Adipose tissue (tissue), 3 donors: Measurements from ENCODE around the gene ELOA. TPM values are rescaled to one million over a fixed set of nuclear protein-coding genes. Genes with fewer than 3 reads are reported as not detected.
A peak's percentile ranks its signal among the peaks of the same experiment; 100 is the strongest.
"Not testable (repeated sequence)": the region's sequence is repeated elsewhere in the genome, so short reads cannot be mapped to it uniquely, and the experiment has no call there.

ENCODE experiments used
- H3K27ac ChIP-seq: one replicate; pipeline ENCODE4 v1.5.1; 2013; ENCODE audit warnings: low read depth, low read length
- WGBS, 3 donors: extraction: QIAGEN DNeasy Blood & Tissue Kit; methylation state at CpG; one replicate each; pipeline ENCODE4 v1.1.7; 2013; 5-methylcytosine and 5-hydroxymethylcytosine counted together
- polyA plus RNA-seq, 3 donors: library from polyadenylated mRNA; stranded (reverse); fragments of 200-250 nt; gene quantifications; one replicate each; pipeline ENCODE4 v1.2.3, GENCODE V29; 2013
- donor health status: healthy with polysubstance abuse.
- donor health status: Bipolar disorder and iron deficiency.
- donor health status: healthy.

The ELOA gene
- polyA plus RNA-seq, 3 donors = 15.7 to 31.1 (median 24.2) TPM

GRCh38 chr1:23732363-23733224, 10.7 kb upstream of the ELOA start:
- no peak overlapping the region for H3K27ac ChIP-seq
- WGBS, 3 donors = 93 to 97% (median 93%) methylated on average over 10 of the region's 10 CpGs

- H3K27ac ChIP-seq = not testable (repeated sequence)
- 93 to 98% (median 97%) methylated on average over 5 of the region's 5 CpGs for WGBS, 3 donors
Measured at GRCh38 chr1:23733281-23733680, 10.0 kb upstream of the ELOA start.

- H3K27ac ChIP-seq = no peak overlapping the region
- WGBS, 3 donors = 93 to 95% (median 95%) methylated on average over 7 of the region's 7 CpGs
Measured at GRCh38 chr1:23736437-23737134, 6.7 kb upstream of the ELOA start.

DNA sequence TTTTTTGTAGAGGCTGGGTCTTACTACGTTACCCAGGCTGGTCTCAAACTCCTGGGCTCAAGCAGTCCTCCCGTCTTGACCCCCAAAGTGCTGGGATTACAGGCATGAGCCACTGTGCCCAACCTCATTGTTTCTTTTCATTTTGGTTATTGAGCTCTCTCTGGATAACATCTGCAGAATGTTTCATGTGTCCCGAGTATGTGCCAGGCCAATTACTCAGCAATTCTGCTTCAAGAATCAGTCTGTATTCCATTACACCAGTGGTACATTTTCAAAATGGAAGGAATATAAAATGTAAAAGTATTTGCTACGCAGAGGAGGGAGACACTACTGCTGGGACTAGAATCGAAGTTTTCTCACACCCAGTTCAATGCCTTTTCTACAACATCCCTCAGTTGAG, 1.7 kb upstream of the ELOA start:
- WGBS, 3 donors = 83 to 89% (median 88%) methylated on average over 5 of the region's 5 CpGs
- H3K27ac ChIP-seq = no peak overlapping the region

DNA sequence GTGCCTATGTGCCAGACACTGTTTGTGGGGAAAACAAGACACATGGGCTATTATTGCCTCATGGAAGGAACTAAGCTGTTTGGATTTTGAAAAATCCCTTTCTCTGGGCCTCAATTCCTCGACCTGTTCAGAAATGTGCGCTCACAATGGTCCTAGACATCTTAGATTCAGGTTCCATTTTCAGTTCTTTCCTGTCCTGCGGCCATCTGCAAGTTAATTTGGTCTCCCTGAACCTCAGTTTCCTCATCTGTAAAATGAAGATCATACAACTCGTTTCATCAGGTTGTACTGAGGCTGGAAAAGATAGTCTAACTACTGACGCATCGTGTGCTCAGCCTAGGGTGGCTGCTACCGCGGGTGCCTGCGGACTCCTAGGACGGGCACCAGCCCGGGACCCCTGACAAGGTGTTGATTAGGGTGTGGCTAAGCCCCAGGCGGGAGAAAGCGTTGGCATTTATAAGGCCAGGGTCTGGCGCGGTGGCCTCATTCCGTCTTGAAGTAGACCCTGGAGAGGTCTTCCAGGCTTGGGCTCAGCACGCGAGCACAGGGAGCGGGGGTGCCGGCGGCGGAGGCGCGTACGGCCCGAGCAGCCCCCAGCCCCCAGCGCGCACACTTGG, 493 bp upstream of the ELOA start:
- H3K27ac ChIP-seq = peak overlapping the region; percentile 15
- WGBS, 3 donors = 8 to 12% (median 9%) methylated on average over 23 to 28 of the region's 28 CpGs

GRCh38 chr1:23745515-23745914, 2.2 kb downstream of the ELOA start:
- 31 to 61% (median 54%) methylated on average over 1 of the region's 1 CpG for WGBS, 3 donors
- H3K27ac ChIP-seq = no peak overlapping the region

DNA sequence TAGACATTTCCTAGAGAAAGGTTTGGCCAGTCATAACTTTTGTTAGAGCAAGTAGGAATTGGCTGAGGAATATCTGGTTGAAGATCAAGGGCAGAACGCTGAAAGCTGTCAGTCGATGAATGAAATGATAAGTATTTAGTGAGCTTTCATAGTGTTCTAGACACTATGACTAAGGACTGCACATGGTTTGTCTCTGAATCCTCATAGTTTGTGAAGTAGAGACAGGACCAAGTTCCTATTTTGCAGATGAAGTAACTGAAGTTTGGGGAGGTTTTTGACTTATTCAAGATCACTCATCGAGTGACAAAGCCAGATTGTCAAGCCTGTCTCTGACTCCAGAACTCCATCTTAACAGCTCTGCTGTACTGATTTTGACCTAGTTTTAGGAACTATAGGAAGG, 4.7 kb downstream of the ELOA start:
- no peak overlapping the region for H3K27ac ChIP-seq
- 43 to 81% (median 80%) methylated on average over 3 of the region's 3 CpGs for WGBS, 3 donors

GRCh38 chr1:23751050-23751814, 8.0 kb downstream of the ELOA start:
- 35 to 72% (median 64%) methylated on average over 11 of the region's 11 CpGs for WGBS, 3 donors
- no peak overlapping the region for H3K27ac ChIP-seq

GRCh38 chr1:23751815-23752200, 8.5 kb downstream of the ELOA start:
- whole genome bisulfite sequencing, 3 donors = 55 to 94% (median 86%) methylated on average over 4 of the region's 4 CpGs
- H3K27ac ChIP-seq = no peak overlapping the region

DNA sequence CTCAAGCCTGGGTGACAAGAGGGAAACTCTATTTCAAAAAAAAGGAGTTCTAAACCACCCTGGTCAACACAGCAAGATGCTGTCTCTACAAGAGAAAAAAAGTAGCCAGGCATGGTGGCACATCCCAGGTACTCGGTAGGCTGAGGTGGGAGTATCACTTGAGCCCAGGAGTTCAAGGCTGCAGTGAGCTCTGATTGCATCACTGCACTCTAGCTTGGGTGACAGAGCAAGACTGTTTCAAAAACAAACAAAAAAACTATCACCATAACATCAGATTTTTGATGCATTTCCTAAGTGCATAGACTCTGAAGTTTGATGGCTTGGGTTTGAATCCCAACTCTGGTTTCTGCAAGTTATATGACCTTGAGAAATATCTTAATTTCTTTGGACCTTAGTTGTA, 9.6 kb downstream of the ELOA start:
- H3K27ac ChIP-seq = no peak overlapping the region
- WGBS, 3 donors = 57 to 94% (median 91%) methylated on average over 1 of the region's 1 CpG

GRCh38 chr1:23756676-23757075, 13.4 kb downstream of the ELOA start:
- no peak overlapping the region for H3K27ac ChIP-seq
- 84 to 96% (median 87%) methylated on average over 3 of the region's 3 CpGs for WGBS, 3 donors

DNA sequence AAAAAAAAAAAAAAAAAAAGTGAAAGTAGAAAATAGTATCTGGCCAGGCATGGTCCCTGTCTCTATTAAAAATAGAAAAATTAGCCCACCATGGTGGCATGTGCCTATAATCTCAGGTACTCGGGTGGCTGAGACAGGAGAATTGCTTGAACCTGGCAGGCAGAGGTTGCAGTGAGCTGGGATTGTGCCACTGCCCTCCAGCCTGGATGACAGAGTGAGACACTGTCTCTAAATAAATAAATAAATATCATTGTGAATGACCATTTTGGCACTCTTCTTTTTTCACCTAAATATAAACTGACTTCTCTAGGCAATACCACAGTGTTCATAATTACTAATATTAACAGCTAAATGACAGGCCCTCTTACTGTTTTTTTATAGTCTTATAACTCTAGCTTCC, 14.5 kb downstream of the ELOA start:
- 88 to 96% (median 90%) methylated on average over 1 of the region's 1 CpG for WGBS, 3 donors
- H3K27ac ChIP-seq = no peak overlapping the region

GRCh38 chr1:23759277-23759676, 16.0 kb downstream of the ELOA start:
- H3K27ac ChIP-seq = no peak overlapping the region

DNA sequence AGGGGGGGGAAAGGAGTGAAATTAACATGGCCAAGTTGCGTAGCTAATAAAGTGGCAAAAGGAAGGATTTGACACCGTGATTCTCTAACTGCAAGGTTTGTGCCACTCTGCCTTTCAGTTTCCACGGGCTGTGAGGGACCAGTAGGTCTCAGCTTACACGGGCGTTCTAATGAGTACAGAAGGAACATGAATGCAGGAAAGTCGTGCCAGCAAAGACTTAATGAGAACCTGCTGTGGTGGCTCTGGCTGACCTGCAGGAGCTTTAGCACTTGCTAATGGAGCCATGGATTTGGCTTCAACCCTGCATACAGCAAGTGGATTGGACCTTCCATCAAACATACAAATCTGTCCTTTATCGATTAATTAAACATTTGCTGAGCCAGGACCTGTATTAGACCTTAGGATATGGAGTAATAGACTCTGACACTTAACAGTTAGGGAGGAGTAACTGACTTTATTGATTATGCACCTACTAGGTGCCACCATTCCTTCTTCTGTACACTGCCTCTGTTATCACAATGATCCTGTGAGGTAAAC, 19.8 kb downstream of the ELOA start:
- WGBS, 3 donors = 70 to 87% (median 80%) methylated on average over 7 of the region's 7 CpGs
- H3K27ac ChIP-seq = no peak overlapping the region

More at GRCh38 chr1:23759277-23759676, 16.0 kb downstream of the ELOA start:
- 41 to 66% (median 62%) methylated on average over 4 of the region's 4 CpGs for WGBS, 3 donors

DNA sequence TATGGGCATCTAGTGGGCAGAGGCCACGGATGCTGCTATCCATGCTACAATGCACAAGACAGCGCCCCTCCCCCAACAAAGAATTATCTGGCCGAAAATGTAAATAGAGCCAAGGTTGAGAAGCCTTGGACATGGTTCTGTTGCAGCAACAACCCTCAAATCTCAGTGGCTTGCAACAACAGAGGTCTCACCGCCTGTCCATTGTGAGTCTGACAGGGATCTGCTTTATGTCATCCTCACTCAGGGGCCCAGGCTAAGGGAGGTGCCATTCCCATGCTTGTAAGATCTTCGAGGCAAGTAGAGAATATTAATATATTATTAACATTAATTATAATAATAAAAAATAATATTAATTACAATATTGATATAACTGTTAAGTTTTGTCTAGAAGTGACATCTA, 25.5 kb downstream of the ELOA start:
- 71 to 89% (median 77%) methylated on average over 5 of the region's 5 CpGs for WGBS, 3 donors
- H3K27ac ChIP-seq = no peak overlapping the region

DNA sequence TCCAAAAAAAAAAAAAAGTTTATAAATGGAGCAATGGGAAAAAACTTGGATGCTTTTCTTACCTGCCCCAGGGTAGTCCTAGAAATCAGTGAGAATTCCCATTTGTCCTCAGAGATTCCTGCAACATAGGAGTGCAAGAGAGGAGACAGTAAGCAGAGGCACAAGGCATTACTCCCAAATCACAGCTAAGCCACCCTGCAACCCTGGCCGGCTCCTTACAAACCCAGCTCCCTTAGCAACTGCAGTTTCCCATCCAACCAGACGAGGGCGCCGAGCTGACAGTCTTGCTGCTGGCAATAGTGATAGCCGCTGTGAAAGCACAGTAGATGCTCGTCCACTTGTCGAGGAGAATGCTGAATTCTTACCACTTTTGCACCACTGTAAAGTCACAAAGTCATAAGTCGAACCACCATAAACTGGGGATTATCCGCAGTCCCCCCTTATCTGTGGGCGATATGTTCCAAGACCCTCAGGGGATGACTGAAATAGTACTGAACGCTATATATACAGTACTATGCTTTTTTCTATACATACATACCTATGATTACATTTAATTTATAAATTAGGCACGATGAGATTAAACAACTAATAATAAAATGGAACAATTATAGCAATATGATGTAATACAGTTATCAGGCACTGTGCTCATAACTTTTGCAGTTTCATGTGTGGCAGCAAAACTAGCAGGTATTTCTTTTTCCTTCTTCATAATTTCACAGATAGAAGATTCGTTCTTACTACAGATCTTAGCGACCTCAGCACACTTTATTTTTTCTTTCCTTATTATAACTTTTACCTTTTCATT, 29.0 kb downstream of the ELOA start:
- 14 to 17% (median 17%) methylated on average over 14 of the region's 14 CpGs for WGBS, 3 donors
- no peak overlapping the region for H3K27ac ChIP-seq

DNA sequence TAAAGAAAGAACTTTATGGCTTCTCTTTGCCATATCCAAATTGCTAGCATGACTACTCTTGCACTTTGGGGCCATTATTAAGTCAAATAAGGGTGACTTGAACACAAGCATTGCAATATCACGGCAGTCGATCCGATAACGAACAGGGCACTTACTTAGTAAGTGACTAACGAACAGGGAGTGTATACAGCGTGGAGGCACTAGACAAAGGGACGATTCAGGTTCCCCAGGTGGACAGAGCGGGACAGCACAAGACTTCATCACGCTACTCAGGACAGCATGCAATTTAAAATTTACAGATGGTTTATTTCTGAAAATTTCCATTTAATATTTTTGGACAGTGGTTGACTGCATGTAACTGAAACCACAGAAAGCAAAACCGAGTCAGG, 29.6 kb downstream of the ELOA start:
- 81 to 92% (median 87%) methylated on average over 10 of the region's 10 CpGs for WGBS, 3 donors

More for the DNA sequence above, 29.6 kb downstream of the ELOA start:
- H3K27ac ChIP-seq = no peak overlapping the region
